Naive thymus-derived CD4-positive, alpha-beta T cell (primary cell): Measurements from ENCODE around the gene TP73. TPM values are rescaled to one million over a fixed set of nuclear protein-coding genes. Genes with fewer than 3 reads are reported as not detected.

Experiments
- ATAC-seq: fragments of 150-1000 bp; cut with Tn5 transposase; 2 replicates; pipeline ENCODE4 v1.10.0; 2021; ENCODE audit warnings: mild to moderate bottlenecking, moderate library complexity
- CTCF ChIA-PET: fragments of 350-600 bp; sonication (Branson Sonifier 250); formaldehyde crosslinking; loops from one replicate; lab custom pipeline; 2021; ENCODE audit warnings: antibody characterized with exemption; lab: Charles Lee
- POLR2A ChIA-PET: fragments of 350-600 bp; sonication (Branson Sonifier 250); formaldehyde crosslinking; loops from one replicate; lab custom pipeline; 2021; ENCODE audit warnings: antibody characterized with exemption, inconsistent platforms; lab: Charles Lee
- DNase-seq, 9 donors: peaks; one replicate each; pipeline versions ENCODE4 v3.0.0 to v3.0.0-alpha.2; 2020 to 2022; ENCODE audit warnings: mixed read lengths in 1 of 9
- H3K27ac ChIP-seq: one replicate; pipeline ENCODE4 v1.7.0; 2013; ENCODE audit warnings: mild to moderate bottlenecking, low read depth, low read length, moderate library complexity
- H3K27me3 ChIP-seq, 2 donors: one replicate each; pipeline ENCODE4 v1.7.0; 2013; ENCODE audit warnings: low read length in 2 of 2, mild to moderate bottlenecking in 2 of 2, moderate library complexity in 2 of 2; ENCODE audit not compliant: control insufficient read depth in 2 of 2, insufficient read depth in 2 of 2
- H3K36me3 ChIP-seq, 3 experiments: 1 replicate in 2 of 3; 2 replicates in 1 of 3; pipeline ENCODE4 v1.7.0; 2013; ENCODE audit warnings: low read length in 3 of 3, mild to moderate bottlenecking in 3 of 3, moderate library complexity in 1 of 3; ENCODE audit not compliant: insufficient read depth in 3 of 3, control insufficient read depth in 2 of 3
- H3K4me1 ChIP-seq, 2 donors: one replicate each; pipeline ENCODE4 v1.7.0; 2013; ENCODE audit warnings: low read length in 2 of 2, mild to moderate bottlenecking in 2 of 2, moderate library complexity in 1 of 2; ENCODE audit not compliant: control insufficient read depth in 2 of 2, insufficient read depth in 2 of 2
- H3K4me3 ChIP-seq: 2 replicates; pipeline ENCODE4 v1.7.0; 2013; ENCODE audit warnings: mild to moderate bottlenecking, low read length
- H3K9me3 ChIP-seq, 3 experiments: 1 replicate in 2 of 3; 2 replicates in 1 of 3; pipeline ENCODE4 v1.7.0; 2013; ENCODE audit warnings: low read length in 3 of 3; ENCODE audit not compliant: control insufficient read depth in 2 of 3
- H3K27ac Mint-ChIP-seq, 9 donors: one replicate each; pipeline ENCODE4 v1.8.0; 2020 to 2022; ENCODE audit warnings: mixed read lengths in 9 of 9, mild to moderate bottlenecking in 8 of 9, moderate library complexity in 5 of 9, inconsistent platforms in 2 of 9
- H3K27me3 Mint-ChIP-seq, 5 donors: one replicate each; pipeline ENCODE4 v1.8.0; 2021 to 2022; ENCODE audit warnings: mixed read lengths in 5 of 5, mild to moderate bottlenecking in 1 of 5
- H3K36me3 Mint-ChIP-seq, 5 donors: one replicate each; pipeline ENCODE4 v1.8.0; 2020 to 2022; ENCODE audit warnings: mixed read lengths in 5 of 5, mild to moderate bottlenecking in 3 of 5, inconsistent platforms in 1 of 5
- H3K4me1 Mint-ChIP-seq, 7 donors: one replicate each; pipeline ENCODE4 v1.8.0; 2020 to 2022; ENCODE audit warnings: mixed read lengths in 7 of 7, mild to moderate bottlenecking in 3 of 7, inconsistent platforms in 1 of 7
- H3K4me3 Mint-ChIP-seq, 10 donors: one replicate each; pipeline ENCODE4 v1.8.0; 2020 to 2022; ENCODE audit warnings: mild to moderate bottlenecking in 10 of 10, mixed read lengths in 10 of 10, moderate library complexity in 6 of 10, inconsistent platforms in 2 of 10
- H3K9me3 Mint-ChIP-seq, 11 donors: one replicate each; pipeline ENCODE4 v1.8.0; 2020 to 2022; ENCODE audit warnings: mixed read lengths in 11 of 11, mild to moderate bottlenecking in 4 of 11, inconsistent platforms in 1 of 11, moderate library complexity in 1 of 11
- intact Hi-C, 2 donors: fragments of 100-400 bp; cut with micrococcal nuclease; formaldehyde crosslinking; loops; one replicate each; pipeline ENCODE4 v1.15.1; 2023
- polyA plus RNA-seq, 2 donors: library from polyadenylated mRNA; unstranded; fragments of 300-500 nt; fragmentation: Illumina TruSeq; gene quantifications; one replicate each; pipeline ENCODE4 v1.2.3, GENCODE V29; 2021
- total RNA-seq, 6 experiments: library from RNA in 5 of 6; stranded (reverse) in 5 of 6; gene quantifications; 1 replicate in 5 of 6; 2 replicates in 1 of 6; pipeline ENCODE4 v1.2.3 and lab custom pipeline; 2021 to 2026

TP73 gene
- total and polyA plus RNA-seq, 7 experiments from 2014 or later: 0.03 to 2.4 (median 0.15) TPM; not detected in 2

- Histone ChIP-seq H3K4me3 (no peak overlapping the region), H3K27me3 (no peaks in the 10 kb centered on the region), H3K36me3 (peaks cover 0 to 92% (median 30%) of the 10 kb centered on the region in 3 experiments), H3K9me3 (no peaks in the 10 kb centered on the region), H3K4me1 (no peaks in the 10 kb centered on the region), H3K27ac (no peak overlapping the region)
- intact Hi-C loops: no loop called here
- Mint-ChIP-seq H3K27ac (peak overlapping the region in 2 of 9 donors; percentile 5 to 18), H3K4me1 (peaks cover 0 to under 1% (median 0%) of the 10 kb centered on the region in 7 donors), H3K27me3 (no peaks in the 10 kb centered on the region), H3K9me3 (no peaks in the 10 kb centered on the region), H3K4me3 (no peak overlapping the region), H3K36me3 (peaks cover 0 to 28% (median 8%) of the 10 kb centered on the region in 5 donors)
- ChIA-PET POLR2A (interaction anchor here (1.1 kb wide), 1 partner anchor 8 kb away, joined by 3 read pairs; no protein-coding TSS in a partner anchor), CTCF (interaction anchor here (1.3 to 1.5 kb wide), 2 partner anchors 8 to 12 kb away, joined by 4 read pairs; no protein-coding TSS in a partner anchor)
- no peak for DNase-seq
- no peak for ATAC-seq
Measured at GRCh38 chr1:3631320-3632260, 20.7 kb upstream of the TP73 start.

- Histone ChIP-seq H3K9me3 (no peaks in the 10 kb centered on the region), H3K27ac (no peak overlapping the region), H3K36me3 (peaks cover 0 to 98% (median 31%) of the 10 kb centered on the region in 3 experiments), H3K4me3 (no peak overlapping the region), H3K4me1 (no peaks in the 10 kb centered on the region), H3K27me3 (no peaks in the 10 kb centered on the region)
- H3K4me1 Mint-ChIP-seq: peaks cover 0 to 5% (median 0%) of the 10 kb centered on the region in 7 donors
- no peaks in the 10 kb centered on the region for H3K27me3 Mint-ChIP-seq
- ChIA-PET CTCF (no interaction called here), POLR2A (interaction anchor here (1.1 kb wide), 1 partner anchor 9 kb away, joined by 3 read pairs; no protein-coding TSS in a partner anchor)
- intact Hi-C loops: no loop called here
- no peak overlapping the region for H3K4me3 Mint-ChIP-seq
- DNase-seq (no peak), ATAC-seq (no peak)
- H3K9me3 Mint-ChIP-seq: no peaks in the 10 kb centered on the region
- peaks cover 0 to 33% (median 11%) of the 10 kb centered on the region in 5 donors for H3K36me3 Mint-ChIP-seq
- H3K27ac Mint-ChIP-seq: peak overlapping the region in 1 of 9 donors; percentile 5
Measured at GRCh38 chr1:3632298-3632697, 20.0 kb upstream of the TP73 start.

GRCh38 chr1:3632716-3633343 lies 19.5 kb upstream of the TP73 start:
- peak overlapping the region in 1 of 9 donors; percentile 43 for H3K27ac Mint-ChIP-seq
- CTCF ChIA-PET: no interaction called here
- peaks cover 0 to 5% (median 0%) of the 10 kb centered on the region in 7 donors for H3K4me1 Mint-ChIP-seq
- intact Hi-C loops: no loop called here
- H3K9me3 Mint-ChIP-seq: no peaks in the 10 kb centered on the region
- H3K27ac ChIP-seq: no peak overlapping the region
- H3K4me3 ChIP-seq: no peak overlapping the region
- H3K36me3 ChIP-seq: peaks cover 0 to 98% (median 33%) of the 10 kb centered on the region in 3 experiments
- H3K9me3 ChIP-seq: no peaks in the 10 kb centered on the region
- no peak for DNase-seq
- no peak overlapping the region for H3K4me3 Mint-ChIP-seq
- H3K4me1 ChIP-seq: no peaks in the 10 kb centered on the region
- POLR2A ChIA-PET: interaction anchor here (0.6 kb wide), 1 partner anchor 12 kb away, joined by 3 read pairs; no protein-coding TSS in a partner anchor
- no peaks in the 10 kb centered on the region for H3K27me3 Mint-ChIP-seq
- ATAC-seq: no peak
- H3K36me3 Mint-ChIP-seq: peaks cover 2 to 36% (median 11%) of the 10 kb centered on the region in 5 donors
- H3K27me3 ChIP-seq: no peaks in the 10 kb centered on the region

GRCh38 chr1:3633344-3634058 lies 18.8 kb upstream of the TP73 start:
- Mint-ChIP-seq H3K27ac (no peak overlapping the region), H3K9me3 (no peaks in the 10 kb centered on the region), H3K27me3 (no peaks in the 10 kb centered on the region), H3K4me3 (no peak overlapping the region), H3K36me3 (peaks cover 8 to 42% (median 11%) of the 10 kb centered on the region in 5 donors), H3K4me1 (peaks cover 0 to 5% (median 0%) of the 10 kb centered on the region in 7 donors)
- ATAC-seq: no peak
- H3K9me3 ChIP-seq: no peaks in the 10 kb centered on the region
- ChIA-PET CTCF (interaction anchor here (0.6 kb wide), 1 partner anchor 21 kb away, joined by 3 read pairs; no protein-coding TSS in a partner anchor), POLR2A (interaction anchor here (0.6 kb wide), 1 partner anchor 12 kb away, joined by 3 read pairs; no protein-coding TSS in a partner anchor)
- no peaks in the 10 kb centered on the region for H3K4me1 ChIP-seq
- DNase-seq: no peak
- peaks cover 0 to 98% (median 28%) of the 10 kb centered on the region in 3 experiments for H3K36me3 ChIP-seq
- no peak overlapping the region for H3K4me3 ChIP-seq
- intact Hi-C loops: no loop called here
- H3K27ac ChIP-seq: no peak overlapping the region
- no peaks in the 10 kb centered on the region for H3K27me3 ChIP-seq

- Histone ChIP-seq H3K4me1 (no peaks in the 10 kb centered on the region), H3K27ac (no peak overlapping the region), H3K4me3 (no peak overlapping the region), H3K9me3 (no peaks in the 10 kb centered on the region), H3K27me3 (no peaks in the 10 kb centered on the region), H3K36me3 (peaks cover 0 to 98% (median 22%) of the 10 kb centered on the region in 3 experiments)
- POLR2A ChIA-PET: no interaction called here
- Mint-ChIP-seq H3K9me3 (no peaks in the 10 kb centered on the region), H3K27ac (peak overlapping the region in 1 of 9 donors; percentile 67), H3K4me1 (peaks cover 0 to 5% (median 0%) of the 10 kb centered on the region in 7 donors), H3K4me3 (no peak overlapping the region), H3K27me3 (no peaks in the 10 kb centered on the region), H3K36me3 (peaks cover 9 to 43% (median 9%) of the 10 kb centered on the region in 5 donors)
- intact Hi-C loops: no loop called here
- DNase-seq (no peak), ATAC-seq (no peak)
- CTCF ChIA-PET: interaction anchor here (0.6 kb wide), 1 partner anchor 20 kb away, joined by 3 read pairs; no protein-coding TSS in a partner anchor
Measured at GRCh38 chr1:3634059-3634800, 18.1 kb upstream of the TP73 start.
